Neural cell (in vitro differentiated cells): ENCODE data around the gene SERGEF.

Source experiments
- CTCF ChIP-seq: fragments of 450-650 bp; IDR thresholded peaks from 2 replicates; pipeline ENCODE4 v1.5.1; 2014; ENCODE audit warnings: antibody characterized with exemption, mild to moderate bottlenecking, moderate library complexity; ENCODE audit not compliant: poor library complexity, severe bottlenecking
- EP300 ChIP-seq: fragments of 450-650 bp; conservative IDR thresholded peaks from 2 replicates; pipeline ENCODE4 v1.6.1; 2014; ENCODE audit warnings: antibody characterized with exemption, mild to moderate bottlenecking, moderate library complexity; ENCODE audit not compliant: poor library complexity, severe bottlenecking
- EZH2 ChIP-seq: fragments of 200-600, 300-800 bp; shearing (Covaris generic), sonication (generic); IDR thresholded peaks from 2 replicates; pipeline ENCODE4 v1.6.1; 2014; ENCODE audit warnings: antibody characterized with exemption, low read length, borderline replicate concordance, mild to moderate bottlenecking; ENCODE audit not compliant: insufficient read depth, poor library complexity, severe bottlenecking
- POLR2AphosphoS5 ChIP-seq: IDR thresholded peaks from 2 replicates; pipeline ENCODE4 v1.6.1; 2012
- RAD21 ChIP-seq: fragments of 450-650 bp; conservative IDR thresholded peaks from 2 replicates; pipeline ENCODE4 v1.6.1; 2014; ENCODE audit warnings: antibody characterized with exemption, mild to moderate bottlenecking, moderate library complexity
- REST ChIP-seq: IDR thresholded peaks from 2 replicates; pipeline ENCODE4 v1.6.1; 2012; ENCODE audit warnings: borderline replicate concordance
- SMC3 ChIP-seq: fragments of 450-650 bp; conservative IDR thresholded peaks from 2 replicates; pipeline ENCODE4 v1.6.1; 2014; ENCODE audit warnings: antibody characterized with exemption, mild to moderate bottlenecking, moderate library complexity; ENCODE audit not compliant: poor library complexity

GRCh38 chr11:17967661-17968060, 45.2 kb downstream of the SERGEF start:
- TF ChIP-seq EP300 (no peak), POLR2AphosphoS5 (no peak), RAD21 (no peak), SMC3 (no peak), CTCF (no peak), REST (no peak), EZH2 (no peak)
